NCI-H226 (cell line): ENCODE results near the gene TMEM143.
A peak's percentile ranks its signal among the peaks of the same experiment; 100 is the strongest.
"Not testable (repeated sequence)": the region's sequence is repeated elsewhere in the genome, so short reads cannot be mapped to it uniquely, and the experiment has no call there.

Experiments
- DNase-seq: peaks from one replicate; pipeline ENCODE4 v3.0.0-alpha.2; 2015

TMEM143 gene

GRCh38 chr19:48325265-48325910 is 38.4 kb downstream of the TMEM143 start, which contains the start of gene EMP3:
EMP3 (plus strand) TSS chr19:48325552; CDS start chr19:48326845, 1,293 bp downstream.
- DNase-seq: peak; percentile 92

DNA sequence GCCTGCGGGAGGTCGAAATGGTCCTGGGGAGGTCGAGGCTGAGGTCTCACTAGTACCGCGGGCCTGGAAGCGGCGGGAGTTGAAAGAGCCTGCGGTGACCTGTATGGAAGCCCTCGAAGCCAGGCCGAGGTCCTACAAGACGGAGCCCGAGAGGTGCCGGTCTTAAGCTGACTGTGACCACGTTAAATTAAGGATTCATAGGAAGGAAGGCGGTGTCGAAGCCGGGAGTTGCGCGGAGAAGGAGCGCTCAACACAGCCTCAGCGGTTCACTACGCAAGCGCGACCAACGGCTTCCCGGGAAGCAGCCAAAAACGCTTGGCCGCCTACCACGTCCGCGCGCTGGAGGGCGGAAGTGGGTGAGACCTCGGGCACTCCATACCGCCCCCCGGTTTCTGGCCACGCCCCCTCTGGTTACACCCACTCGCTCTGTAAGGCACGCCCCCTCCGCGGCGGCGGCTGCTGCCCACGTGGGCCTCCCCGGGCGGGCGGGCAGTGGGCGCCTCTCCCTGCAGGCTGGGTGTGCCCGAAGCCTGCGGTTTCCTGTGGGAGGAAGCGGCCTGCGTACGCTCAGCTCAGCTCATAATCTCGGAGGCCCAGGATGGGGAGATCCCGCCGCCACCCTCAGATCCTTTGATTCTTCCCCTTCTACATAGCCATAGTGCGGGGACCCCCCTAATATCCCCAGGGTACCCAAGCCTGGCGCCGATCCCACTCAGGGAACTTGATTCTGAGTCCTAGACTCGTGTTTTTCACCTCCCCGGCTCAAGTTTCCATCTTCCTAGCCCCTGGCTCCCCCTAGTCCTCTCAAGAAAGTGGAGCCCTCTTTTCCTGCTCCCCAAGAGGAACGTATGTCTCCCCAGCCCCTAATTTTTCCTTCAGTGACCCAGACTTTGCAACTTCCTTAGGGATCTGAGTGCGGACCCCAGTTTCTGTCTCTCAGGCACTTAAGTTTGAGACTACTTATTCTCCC is 41.8 kb downstream of the TMEM143 start:
- peak; percentile 97 for DNase-seq

DNA sequence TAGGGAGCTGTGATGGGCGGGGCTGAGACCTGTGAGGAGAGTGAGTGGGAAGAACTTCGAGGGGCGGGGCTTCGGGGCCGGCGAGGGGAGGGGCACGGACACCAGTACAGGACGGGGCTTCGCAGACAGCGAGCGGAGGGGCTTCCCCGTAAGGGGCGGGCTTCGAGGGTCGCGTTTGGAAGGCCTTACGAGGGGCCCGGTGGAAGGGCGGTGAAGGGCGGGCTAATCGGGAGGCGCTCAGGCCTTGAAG is 42.4 kb downstream of the TMEM143 start:
- peak; percentile 91 for DNase-seq

- DNase-seq: peak; percentile 62
Measured at GRCh38 chr19:48319647-48320541, 43.8 kb downstream of the TMEM143 start.

DNA sequence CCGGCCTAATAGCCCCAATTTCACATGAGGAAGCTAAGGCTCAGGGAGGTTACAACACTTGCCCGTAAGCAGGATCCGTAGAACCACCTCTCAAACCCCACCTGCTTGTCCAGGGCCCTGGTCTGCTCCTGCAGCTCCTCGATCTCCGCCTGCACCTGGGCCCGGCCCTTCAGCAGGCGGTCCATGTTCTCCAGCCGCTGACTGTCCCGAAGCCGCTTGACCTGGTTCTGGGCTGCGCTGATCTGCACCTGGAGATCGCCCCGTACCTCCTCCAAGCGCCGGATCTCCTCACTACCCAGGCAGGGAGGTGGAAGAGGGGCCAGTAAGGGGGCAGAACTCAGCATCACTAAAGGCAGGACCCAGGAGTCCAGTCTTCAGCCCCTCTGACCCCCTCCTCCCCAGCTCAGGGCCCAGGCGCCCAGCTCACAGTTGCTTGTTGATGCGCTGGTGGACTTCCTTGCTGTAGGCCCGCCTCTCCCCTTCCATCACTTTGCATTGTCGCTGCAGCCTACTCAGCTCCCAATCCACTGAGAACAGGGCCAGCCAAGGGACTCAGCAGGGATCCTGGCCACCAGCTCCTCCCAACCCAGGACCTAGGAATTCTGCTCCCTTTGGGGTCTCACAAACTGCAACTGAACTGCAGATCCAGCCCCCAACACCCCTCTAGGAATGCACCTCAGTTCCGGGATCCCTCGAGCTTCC is 45.3 kb downstream of the TMEM143 start:
- no peak for DNase-seq

DNA sequence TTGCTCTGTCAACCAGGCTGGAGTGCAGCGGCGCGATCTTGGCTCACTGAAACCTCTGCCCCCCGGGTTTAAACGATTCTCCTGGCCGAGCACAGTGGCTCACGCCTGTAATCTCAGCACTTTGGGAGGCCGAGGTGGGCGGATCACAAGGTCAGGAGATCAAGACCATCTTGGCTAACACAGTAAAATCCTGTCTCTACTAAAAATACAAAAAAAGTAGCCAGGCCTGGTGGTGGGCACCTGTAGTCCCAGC is 46.1 kb downstream of the TMEM143 start:
- not testable (repeated sequence) for DNase-seq

DNA sequence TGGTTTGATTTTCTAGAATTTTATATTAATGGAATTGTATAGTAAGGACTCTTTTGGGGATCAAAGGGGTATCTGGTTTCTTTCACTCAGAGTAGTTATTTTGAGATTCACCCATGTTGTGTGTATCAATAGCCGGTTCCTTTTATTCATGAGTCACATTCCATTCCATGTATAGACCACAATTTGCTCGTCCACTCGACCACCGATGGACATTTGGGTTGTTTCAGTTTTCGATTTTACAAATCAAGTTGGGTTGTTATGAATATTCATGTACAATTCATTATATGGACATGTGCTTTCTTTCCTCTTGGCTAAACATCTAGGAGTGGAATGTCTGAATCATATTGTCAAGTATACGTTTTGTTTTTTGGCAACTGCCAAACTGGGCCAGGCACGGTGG is 48.0 kb downstream of the TMEM143 start:
- no peak for DNase-seq

DNA sequence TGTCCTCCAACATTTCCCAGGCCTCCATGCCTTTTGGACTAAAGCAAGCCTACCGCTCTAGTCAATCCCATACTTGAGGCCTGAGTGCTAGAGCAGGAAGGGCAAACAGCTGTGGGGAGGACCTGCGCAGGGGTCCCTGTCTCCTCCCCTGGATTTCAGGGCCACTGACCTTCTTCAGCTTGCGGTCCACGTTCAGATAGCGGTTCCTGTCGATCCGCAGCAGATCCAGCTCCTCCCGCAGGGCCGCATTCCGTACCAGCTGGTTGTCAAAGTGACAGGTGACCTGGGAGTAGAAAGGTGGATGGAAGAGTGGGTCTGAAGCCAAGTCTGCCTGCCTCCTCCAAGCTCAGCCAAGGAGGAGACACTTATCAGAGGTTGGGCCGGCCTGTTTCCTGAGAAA is 52.4 kb downstream of the TMEM143 start:
- no peak for DNase-seq

GRCh38 chr19:48310227-48310626 is 53.5 kb downstream of the TMEM143 start:
- no peak for DNase-seq

DNA sequence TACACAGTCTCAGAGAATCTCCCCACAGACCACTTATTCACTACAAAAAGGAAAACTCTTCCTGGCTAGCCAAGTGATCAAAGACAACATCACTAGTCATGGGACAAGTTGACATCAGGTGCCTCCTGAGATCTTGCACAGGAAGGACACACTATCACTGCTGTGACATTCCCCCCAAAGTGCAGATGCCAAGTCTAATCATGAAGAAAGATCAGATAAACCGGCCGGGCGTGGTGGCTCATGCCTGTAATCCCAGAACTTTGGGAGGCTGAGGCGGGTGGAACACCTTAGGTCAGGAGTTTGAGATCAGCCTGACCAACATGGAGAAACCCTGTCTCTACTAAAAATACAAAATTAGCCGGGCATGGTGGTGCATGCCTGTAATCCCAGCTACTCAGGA is 54.0 kb downstream of the TMEM143 start:
- DNase-seq: not testable (repeated sequence)

DNA sequence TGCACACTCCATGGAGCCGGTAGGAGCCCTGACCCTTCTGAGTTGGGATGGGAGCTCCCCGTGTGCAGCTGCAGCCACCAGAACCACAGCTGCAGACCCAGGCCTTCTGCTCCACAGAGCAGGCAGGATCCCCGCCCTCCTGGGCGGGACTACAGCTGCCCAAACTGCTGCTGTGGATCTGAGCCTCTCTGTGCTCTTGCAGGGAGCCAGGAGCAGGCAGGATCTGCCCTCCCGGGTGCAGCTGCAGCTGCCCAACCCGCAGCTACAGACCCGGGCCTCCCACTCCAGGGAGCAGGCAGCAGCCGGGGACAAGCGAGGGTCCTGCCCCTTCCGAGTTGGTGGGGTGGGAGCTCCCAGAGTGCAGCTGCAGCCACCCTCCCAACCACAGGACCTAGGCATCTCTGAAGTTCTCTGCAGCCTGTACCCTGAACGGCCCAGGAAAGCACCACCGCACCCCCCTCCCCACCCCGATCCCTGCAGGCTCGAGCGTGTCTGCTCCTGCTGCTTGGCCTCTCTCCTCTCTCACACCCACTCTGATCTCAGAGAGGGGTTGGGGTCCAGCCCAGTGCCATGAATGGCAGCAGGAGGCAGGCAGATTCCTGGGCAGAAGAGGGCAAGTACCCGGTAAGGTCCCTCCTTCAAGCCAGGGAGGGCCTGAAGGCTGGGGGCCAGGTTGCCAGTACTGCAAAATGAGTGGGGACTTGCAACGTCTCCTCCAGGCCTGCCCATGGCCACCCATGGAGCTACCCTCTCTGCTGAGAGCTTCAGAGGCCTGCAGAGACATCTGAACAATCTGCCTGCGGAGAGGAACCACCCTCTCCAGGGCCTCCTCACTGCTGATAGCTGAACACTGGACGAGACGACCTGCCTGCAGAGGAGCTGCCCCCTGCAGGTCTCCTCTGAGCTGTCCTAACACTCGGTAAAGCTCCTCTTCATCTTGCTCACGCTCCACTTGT is 54.8 kb downstream of the TMEM143 start:
- DNase-seq: no peak

DNA sequence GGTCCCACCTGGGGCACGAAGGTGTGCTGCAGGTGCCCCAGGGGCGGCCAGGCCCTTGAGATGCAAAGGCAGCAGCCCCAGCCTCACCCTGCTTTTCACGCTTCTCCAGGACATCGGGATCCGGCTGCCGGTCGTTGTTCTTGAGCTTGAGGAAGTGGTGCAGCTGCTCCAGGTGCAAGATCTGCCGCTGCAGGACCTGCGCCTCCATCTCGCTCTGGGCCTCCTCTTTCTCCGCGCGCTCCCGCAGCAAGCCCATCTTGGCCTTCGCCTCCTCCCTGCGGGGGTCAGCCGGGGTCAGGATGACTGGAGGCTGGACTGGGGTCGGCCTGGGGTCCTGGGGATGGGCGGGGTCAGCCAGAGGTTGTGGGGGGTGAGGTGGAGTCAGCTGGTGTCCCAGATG is 59.9 kb downstream of the TMEM143 start:
- DNase-seq: no peak

GRCh38 chr19:48303367-48303766 is 60.4 kb downstream of the TMEM143 start:
- DNase-seq: no peak

DNA sequence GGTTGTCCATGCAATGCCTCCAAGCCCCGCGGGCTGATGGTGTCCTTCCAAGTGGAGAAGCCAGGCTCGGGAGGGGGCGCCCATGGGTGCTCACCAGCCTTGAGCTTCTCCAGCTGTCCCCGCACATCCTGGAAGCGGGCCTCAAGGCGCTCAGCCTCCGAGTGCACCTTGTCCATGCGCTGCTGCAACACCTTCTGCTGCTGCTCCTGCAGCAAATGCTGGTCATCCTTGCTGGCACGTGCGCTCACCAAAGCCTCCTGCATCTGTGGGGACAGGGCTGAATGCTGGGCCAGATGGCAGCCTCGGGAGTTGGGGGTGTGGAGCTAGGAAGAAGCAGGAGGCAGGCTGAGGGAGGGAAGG is 61.2 kb downstream of the TMEM143 start:
- DNase-seq: no peak

DNA sequence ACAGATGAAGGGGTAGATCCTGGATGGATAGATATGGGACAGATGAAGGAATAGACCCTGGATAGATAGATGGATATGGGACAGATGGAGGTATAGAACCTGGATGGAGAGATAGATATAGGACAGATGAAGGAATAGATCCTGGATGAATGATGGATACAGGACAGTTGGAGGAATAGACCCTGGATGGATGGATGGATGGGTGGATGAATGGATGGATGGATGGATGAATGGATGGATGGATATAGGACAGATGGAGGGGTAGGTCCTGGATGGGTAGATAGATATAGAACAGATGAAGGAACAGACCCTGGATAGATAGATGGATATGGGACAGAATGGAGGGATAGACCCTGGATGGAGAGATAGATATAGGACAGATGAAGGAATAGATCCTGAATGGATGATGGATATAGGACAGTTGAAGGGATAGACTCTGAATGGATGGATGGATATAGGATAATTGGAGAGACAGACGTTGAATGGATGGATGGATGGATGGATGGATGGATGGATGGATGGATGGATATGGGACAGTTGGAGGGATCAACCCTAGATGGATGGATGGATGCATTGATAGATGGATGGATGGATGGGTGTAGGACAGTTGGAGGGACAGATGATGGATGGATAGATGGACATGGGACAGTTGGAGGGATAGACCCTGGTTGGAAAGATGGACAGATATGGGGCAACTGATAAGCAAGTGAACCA is 61.7 kb downstream of the TMEM143 start:
- no peak for DNase-seq

DNA sequence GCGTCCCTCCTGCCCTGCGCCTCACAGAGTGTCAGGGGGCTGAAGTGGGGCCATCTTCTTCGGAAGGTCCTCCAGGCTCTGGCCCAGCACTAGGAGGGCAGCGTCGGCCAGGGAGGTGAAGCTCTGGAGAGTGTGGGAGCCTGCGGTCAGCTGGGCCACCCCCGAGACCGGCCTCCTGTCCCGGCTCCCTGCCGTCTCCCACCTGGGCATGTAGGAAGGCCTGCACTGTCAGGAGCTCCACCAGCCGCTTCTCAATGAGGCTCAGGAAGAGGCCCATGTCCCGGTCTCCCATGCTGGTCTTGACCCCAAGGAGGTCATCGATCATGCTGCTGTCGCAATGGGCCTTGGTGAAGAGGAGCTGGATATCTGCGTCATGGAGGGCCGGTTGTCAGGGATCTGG is 65.8 kb downstream of the TMEM143 start:
- DNase-seq: no peak

- no peak for DNase-seq
Measured at GRCh38 chr19:48296963-48297734, 66.6 kb downstream of the TMEM143 start.

DNA sequence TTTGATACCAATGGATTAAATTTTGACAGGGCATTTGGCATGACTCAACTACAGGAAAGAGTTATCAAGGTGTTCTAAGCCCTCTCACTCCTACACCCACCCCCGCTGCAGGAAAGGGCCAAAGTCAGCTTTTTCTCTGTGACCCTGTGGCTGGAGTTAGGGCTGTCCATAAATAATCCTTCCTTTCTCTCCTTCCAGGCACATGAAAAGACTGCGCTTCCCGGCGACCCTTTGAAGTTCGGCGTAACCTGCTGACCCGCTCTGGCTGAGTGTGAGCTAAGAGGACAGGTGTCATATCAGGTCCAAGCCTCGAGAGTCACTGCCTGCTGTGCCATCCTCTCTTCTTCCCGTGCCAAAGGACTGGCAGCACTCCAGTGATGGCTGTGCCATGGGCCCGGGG is 68.3 kb downstream of the TMEM143 start:
- DNase-seq: no peak

DNA sequence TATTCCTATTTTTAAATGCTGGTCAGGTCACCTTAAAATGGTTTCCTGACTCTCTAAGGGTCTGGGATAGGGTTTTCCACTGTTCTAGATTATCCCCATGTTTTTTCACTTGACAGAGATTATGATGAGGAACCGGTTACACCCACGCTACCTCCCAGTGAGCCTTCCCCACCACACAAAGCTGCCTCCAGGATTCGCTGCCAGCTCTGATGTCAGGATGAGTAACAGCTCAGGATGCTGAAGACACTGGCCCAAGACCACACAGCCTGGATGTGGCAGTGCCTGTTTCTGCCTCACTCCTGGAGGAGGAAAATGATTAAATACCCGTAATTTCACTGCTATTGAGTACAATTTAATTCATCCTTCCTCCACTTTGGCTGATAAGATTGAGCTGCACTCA is 70.9 kb downstream of the TMEM143 start:
- peak; percentile 94 for DNase-seq

DNA sequence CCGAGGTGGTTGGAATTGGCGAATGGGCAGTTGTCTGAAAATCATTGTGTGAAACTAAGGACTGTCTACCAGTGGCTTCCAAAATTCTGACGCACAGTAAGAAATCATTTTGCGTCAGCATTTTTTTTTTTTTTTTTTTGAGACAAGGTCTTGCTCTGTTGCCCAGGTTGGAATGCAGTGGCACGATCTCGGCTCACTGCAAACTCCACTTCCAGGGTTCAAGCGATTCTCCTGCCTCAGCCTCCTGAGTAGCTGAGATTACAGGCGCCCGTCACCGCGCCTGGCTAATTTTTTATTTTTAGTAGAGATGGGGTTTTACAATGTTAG is 72.3 kb downstream of the TMEM143 start:
- not testable (repeated sequence) for DNase-seq
